Body of pancreas (tissue), 4 donors: ENCODE data around the gene TOR3A.

Experiments used
- POLR2A ChIP-seq, 3 donors: fragments of 450-650 bp; IDR thresholded peaks; one replicate each; pipeline ENCODE4 v1.6.1; 2016; ENCODE audit warnings: antibody characterized with exemption in 3 of 3, mild to moderate bottlenecking in 2 of 3
- TF ChIP-seq, protein P1 (sequence below), 7 experiments: fragments of 450-650 bp in 4 of 7; fragments of 200-600 bp in 3 of 7; sonication (generic) in 3 of 7; IDR thresholded peaks; one replicate each; pipeline ENCODE4 v1.5.1; 2016 to 2019; ENCODE audit warnings: antibody characterized with exemption in 7 of 7

- TF ChIP-seq, protein P1, sequence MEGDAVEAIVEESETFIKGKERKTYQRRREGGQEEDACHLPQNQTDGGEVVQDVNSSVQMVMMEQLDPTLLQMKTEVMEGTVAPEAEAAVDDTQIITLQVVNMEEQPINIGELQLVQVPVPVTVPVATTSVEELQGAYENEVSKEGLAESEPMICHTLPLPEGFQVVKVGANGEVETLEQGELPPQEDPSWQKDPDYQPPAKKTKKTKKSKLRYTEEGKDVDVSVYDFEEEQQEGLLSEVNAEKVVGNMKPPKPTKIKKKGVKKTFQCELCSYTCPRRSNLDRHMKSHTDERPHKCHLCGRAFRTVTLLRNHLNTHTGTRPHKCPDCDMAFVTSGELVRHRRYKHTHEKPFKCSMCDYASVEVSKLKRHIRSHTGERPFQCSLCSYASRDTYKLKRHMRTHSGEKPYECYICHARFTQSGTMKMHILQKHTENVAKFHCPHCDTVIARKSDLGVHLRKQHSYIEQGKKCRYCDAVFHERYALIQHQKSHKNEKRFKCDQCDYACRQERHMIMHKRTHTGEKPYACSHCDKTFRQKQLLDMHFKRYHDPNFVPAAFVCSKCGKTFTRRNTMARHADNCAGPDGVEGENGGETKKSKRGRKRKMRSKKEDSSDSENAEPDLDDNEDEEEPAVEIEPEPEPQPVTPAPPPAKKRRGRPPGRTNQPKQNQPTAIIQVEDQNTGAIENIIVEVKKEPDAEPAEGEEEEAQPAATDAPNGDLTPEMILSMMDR (IDR thresholded peaks at IDR 0.05): no peak
- TF ChIP-seq POLR2A (IDR thresholded peaks at IDR 0.05): no peak
Measured at GRCh38 chr1:179092896-179093461, 11.1 kb downstream of the TOR3A start.
